ENCODE measurements around the gene MRPL3.

Gene MRPL3

DNA sequence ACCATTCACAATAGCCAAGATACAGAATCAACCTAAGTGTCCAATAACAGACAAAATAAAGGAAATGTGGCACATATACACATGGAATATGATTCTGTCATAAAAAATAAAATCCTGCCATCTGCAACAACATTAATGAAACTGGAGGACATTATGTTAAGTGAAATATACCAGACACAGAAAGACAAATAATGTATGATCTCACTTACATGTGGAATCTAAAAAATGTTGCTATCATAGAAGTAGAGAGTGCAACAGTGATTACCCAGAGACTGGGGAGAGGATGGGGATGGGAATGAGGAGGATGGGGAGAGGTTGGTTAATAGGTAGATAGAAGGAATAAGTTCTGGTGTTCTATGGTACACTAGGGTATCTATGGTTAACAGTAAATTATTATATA is 28.7 kb downstream of the MRPL3 start:
- H3K27me3 ChIP-seq (ENCODE audit: control insufficient read depth in 1 of 2, insufficient read depth in 2 of 2, low read length in 2 of 2): no peaks in the 10 kb centered on the region
- H3K9ac ChIP-seq (ENCODE audit: low read depth in 1 of 2, low read length in 2 of 2): no peak overlapping the region

DNA sequence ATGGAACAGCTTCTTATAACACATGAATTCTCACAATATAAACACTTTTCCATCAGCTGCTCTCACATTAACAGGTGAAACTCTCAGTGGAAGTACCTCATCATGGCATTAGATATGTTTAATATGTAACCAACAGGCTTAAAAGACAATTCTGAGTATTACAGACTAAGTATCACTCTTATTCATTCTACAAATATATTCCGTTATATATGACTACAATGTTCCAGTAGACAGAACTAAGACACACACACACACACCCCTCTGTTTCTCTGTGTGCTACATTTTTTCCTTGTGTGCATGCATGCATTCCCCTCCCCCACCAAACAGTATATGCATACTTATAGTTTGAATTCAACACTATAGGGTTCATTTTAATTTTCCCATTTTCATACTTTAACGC is 32.4 kb downstream of the MRPL3 start:
- H3K27me3 ChIP-seq (ENCODE audit: control insufficient read depth in 1 of 2, insufficient read depth in 2 of 2, low read length in 2 of 2): no peaks in the 10 kb centered on the region
- H3K4me1 ChIP-seq (ENCODE audit: control insufficient read depth in 1 of 2, insufficient read depth in 2 of 2, low read length in 2 of 2): no peaks in the 10 kb centered on the region
- H3K9ac ChIP-seq (ENCODE audit: low read depth in 1 of 2, low read length in 2 of 2): no peak overlapping the region
- H3K27ac ChIP-seq (ENCODE audit: low read depth, low read length): no peak overlapping the region
- no peak overlapping the region for H3K4me3 ChIP-seq (ENCODE audit: low read depth in 1 of 2, low read length in 2 of 2)
- peaks cover 20 to 58% of the 10 kb centered on the region in 2 donors for H3K36me3 ChIP-seq (ENCODE audit: control insufficient read depth in 1 of 2, insufficient read depth in 2 of 2, low read length in 2 of 2)
- no peaks in the 10 kb centered on the region for H3K9me3 ChIP-seq (ENCODE audit: control insufficient read depth in 1 of 2, low read length in 2 of 2)

More for the DNA sequence above, 28.7 kb downstream of the MRPL3 start:
- no peak overlapping the region for H3K27ac ChIP-seq (ENCODE audit: low read depth, low read length)
- H3K4me3 ChIP-seq (ENCODE audit: low read depth in 1 of 2, low read length in 2 of 2): no peak overlapping the region
- H3K9me3 ChIP-seq (ENCODE audit: control insufficient read depth in 1 of 2, low read length in 2 of 2): no peaks in the 10 kb centered on the region
- H3K4me1 ChIP-seq (ENCODE audit: control insufficient read depth in 1 of 2, insufficient read depth in 2 of 2, low read length in 2 of 2): no peaks in the 10 kb centered on the region
- peaks cover 13 to 32% of the 10 kb centered on the region in 2 donors for H3K36me3 ChIP-seq (ENCODE audit: control insufficient read depth in 1 of 2, insufficient read depth in 2 of 2, low read length in 2 of 2)

DNA sequence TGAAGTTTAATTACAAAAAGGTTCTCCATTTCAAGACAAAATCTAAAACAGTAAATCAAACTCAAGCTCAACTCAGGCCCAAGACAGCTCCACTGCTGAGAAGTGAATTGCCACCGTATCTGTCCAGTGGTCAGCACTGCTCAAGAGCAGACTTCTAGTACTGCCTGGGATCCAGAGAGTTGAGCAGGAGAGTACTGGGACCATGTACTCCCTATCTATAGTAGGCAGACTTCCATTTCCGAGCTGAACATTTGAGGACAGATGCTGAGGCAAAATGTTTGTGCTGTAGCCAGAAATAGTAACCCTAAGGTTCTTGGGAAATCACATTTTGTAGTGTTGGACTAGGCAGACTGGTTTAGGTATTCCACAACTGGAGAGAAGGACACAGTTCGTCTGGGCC is 44.1 kb downstream of the MRPL3 start:
- no peaks in the 10 kb centered on the region for H3K27me3 ChIP-seq (ENCODE audit: control insufficient read depth in 1 of 2, insufficient read depth in 2 of 2, low read length in 2 of 2)
- no peak overlapping the region for H3K4me3 ChIP-seq (ENCODE audit: low read depth in 1 of 2, low read length in 2 of 2)
- H3K36me3 ChIP-seq (ENCODE audit: control insufficient read depth in 1 of 2, insufficient read depth in 2 of 2, low read length in 2 of 2): peaks cover 0 to 26% of the 10 kb centered on the region in 2 donors
- H3K9ac ChIP-seq (ENCODE audit: low read depth in 1 of 2, low read length in 2 of 2): no peak overlapping the region
- no peak overlapping the region for H3K27ac ChIP-seq (ENCODE audit: low read depth, low read length)
- no peaks in the 10 kb centered on the region for H3K4me1 ChIP-seq (ENCODE audit: control insufficient read depth in 1 of 2, insufficient read depth in 2 of 2, low read length in 2 of 2)
- H3K9me3 ChIP-seq (ENCODE audit: control insufficient read depth in 1 of 2, low read length in 2 of 2): no peaks in the 10 kb centered on the region

DNA sequence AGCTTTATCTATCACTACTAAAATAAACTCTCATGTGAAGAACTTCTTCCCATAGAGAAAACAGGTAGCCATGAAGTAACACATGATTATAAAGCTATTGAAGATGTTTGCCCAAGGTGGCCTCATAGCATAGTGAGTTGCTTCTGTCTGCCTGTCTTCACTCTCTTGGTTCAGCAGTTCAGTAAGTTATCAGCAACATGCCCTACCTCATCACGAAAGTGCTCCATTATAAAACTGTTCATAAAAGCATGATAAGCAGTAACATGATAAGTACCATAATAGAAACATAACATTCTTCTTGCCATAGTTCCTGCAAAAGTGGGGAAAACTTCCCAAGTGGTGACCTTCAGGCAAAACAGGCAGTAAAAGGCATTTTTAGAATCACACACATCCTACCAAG is 45.6 kb downstream of the MRPL3 start:
- H3K27ac ChIP-seq (ENCODE audit: low read depth, low read length): no peak overlapping the region
- H3K9me3 ChIP-seq (ENCODE audit: control insufficient read depth in 1 of 2, low read length in 2 of 2): no peaks in the 10 kb centered on the region
- no peaks in the 10 kb centered on the region for H3K4me1 ChIP-seq (ENCODE audit: control insufficient read depth in 1 of 2, insufficient read depth in 2 of 2, low read length in 2 of 2)
- H3K27me3 ChIP-seq (ENCODE audit: control insufficient read depth in 1 of 2, insufficient read depth in 2 of 2, low read length in 2 of 2): no peaks in the 10 kb centered on the region
- H3K9ac ChIP-seq (ENCODE audit: low read depth in 1 of 2, low read length in 2 of 2): no peak overlapping the region
- H3K36me3 ChIP-seq (ENCODE audit: control insufficient read depth in 1 of 2, insufficient read depth in 2 of 2, low read length in 2 of 2): peaks cover 0 to 19% of the 10 kb centered on the region in 2 donors
- no peak overlapping the region for H3K4me3 ChIP-seq (ENCODE audit: low read depth in 1 of 2, low read length in 2 of 2)

DNA sequence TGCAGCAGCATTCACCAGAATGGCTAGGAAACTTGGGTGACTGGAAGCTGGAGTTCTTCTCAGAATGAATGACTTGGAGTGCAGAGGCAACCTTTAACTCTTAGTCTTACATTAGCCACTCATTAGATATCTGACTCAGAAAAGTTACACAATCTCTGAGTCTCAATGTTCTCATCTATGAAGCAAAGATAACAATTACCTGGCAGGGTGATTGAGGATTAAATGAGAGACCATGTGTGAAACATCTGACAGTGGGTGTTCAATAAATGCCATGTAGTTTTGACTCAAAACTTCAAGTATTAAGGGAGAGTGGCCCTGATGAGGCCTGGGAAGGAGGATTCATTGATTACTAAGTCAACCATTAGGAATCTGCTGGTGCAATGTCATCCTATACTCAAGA is 48.3 kb downstream of the MRPL3 start:
- no peaks in the 10 kb centered on the region for H3K4me1 ChIP-seq (ENCODE audit: control insufficient read depth in 1 of 2, insufficient read depth in 2 of 2, low read length in 2 of 2)
- H3K4me3 ChIP-seq (ENCODE audit: low read depth in 1 of 2, low read length in 2 of 2): no peak overlapping the region
- no peak overlapping the region for H3K27ac ChIP-seq (ENCODE audit: low read depth, low read length)
- H3K27me3 ChIP-seq (ENCODE audit: control insufficient read depth in 1 of 2, insufficient read depth in 2 of 2, low read length in 2 of 2): no peaks in the 10 kb centered on the region
- H3K9me3 ChIP-seq (ENCODE audit: control insufficient read depth in 1 of 2, low read length in 2 of 2): no peaks in the 10 kb centered on the region
- no peak overlapping the region for H3K9ac ChIP-seq (ENCODE audit: low read depth in 1 of 2, low read length in 2 of 2)
- peaks cover 0 to 3% of the 10 kb centered on the region in 2 donors for H3K36me3 ChIP-seq (ENCODE audit: control insufficient read depth in 1 of 2, insufficient read depth in 2 of 2, low read length in 2 of 2)

DNA sequence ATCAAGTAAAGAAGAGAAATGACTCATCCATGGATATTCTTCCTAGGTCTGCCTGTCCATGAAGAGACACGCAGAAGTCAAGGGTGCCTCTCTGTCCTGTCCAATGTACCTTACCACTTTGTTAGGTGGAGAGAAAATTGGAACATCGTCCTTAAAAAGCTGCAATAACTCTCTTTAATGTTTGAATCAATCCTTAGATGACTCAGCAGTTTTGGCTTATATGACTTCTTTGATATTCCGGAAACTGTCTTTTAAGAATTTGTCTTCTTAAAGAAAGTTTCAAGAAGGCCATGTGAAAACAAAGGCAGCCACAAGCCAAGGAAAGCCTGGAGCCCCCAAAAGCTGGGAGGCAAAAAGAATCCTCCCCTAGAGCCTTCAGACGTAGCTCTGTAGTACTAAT is 49.2 kb downstream of the MRPL3 start:
- Histone ChIP-seq H3K36me3 (ENCODE audit: control insufficient read depth in 1 of 2, insufficient read depth in 2 of 2, low read length in 2 of 2) (no peaks in the 10 kb centered on the region), H3K9me3 (ENCODE audit: control insufficient read depth in 1 of 2, low read length in 2 of 2) (no peaks in the 10 kb centered on the region), H3K4me3 (ENCODE audit: low read depth in 1 of 2, low read length in 2 of 2) (no peak overlapping the region), H3K27ac (ENCODE audit: low read depth, low read length) (no peak overlapping the region), H3K4me1 (ENCODE audit: control insufficient read depth in 1 of 2, insufficient read depth in 2 of 2, low read length in 2 of 2) (no peaks in the 10 kb centered on the region), H3K9ac (ENCODE audit: low read depth in 1 of 2, low read length in 2 of 2) (no peak overlapping the region), H3K27me3 (ENCODE audit: control insufficient read depth in 1 of 2, insufficient read depth in 2 of 2, low read length in 2 of 2) (no peaks in the 10 kb centered on the region)

DNA sequence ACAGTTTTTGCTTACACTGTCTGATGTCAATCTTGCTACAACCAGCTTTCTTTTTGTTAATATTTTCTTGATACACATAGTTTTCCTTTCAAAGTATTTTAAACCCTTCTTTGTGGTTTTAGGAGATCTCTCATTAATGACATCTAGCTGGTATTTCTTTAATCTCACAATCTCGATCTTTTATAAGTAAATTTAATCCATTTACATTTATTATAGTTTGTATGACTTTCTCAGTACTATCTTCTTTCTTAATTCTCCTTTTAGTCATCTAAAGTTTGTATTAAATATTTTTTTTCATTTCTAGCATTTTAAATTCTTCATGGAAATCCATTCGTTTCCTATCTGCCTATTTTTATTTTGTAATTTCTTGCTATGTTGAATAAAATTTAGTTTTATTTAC is 55.4 kb downstream of the MRPL3 start:
- no peaks in the 10 kb centered on the region for H3K9me3 ChIP-seq (ENCODE audit: control insufficient read depth in 1 of 2, low read length in 2 of 2)
- H3K4me3 ChIP-seq (ENCODE audit: low read depth in 1 of 2, low read length in 2 of 2): no peak overlapping the region
- no peaks in the 10 kb centered on the region for H3K36me3 ChIP-seq (ENCODE audit: control insufficient read depth in 1 of 2, insufficient read depth in 2 of 2, low read length in 2 of 2)
- no peaks in the 10 kb centered on the region for H3K4me1 ChIP-seq (ENCODE audit: control insufficient read depth in 1 of 2, insufficient read depth in 2 of 2, low read length in 2 of 2)
- H3K27me3 ChIP-seq (ENCODE audit: control insufficient read depth in 1 of 2, insufficient read depth in 2 of 2, low read length in 2 of 2): no peaks in the 10 kb centered on the region
- H3K27ac ChIP-seq (ENCODE audit: low read depth, low read length): no peak overlapping the region
- no peak overlapping the region for H3K9ac ChIP-seq (ENCODE audit: low read depth in 1 of 2, low read length in 2 of 2)

DNA sequence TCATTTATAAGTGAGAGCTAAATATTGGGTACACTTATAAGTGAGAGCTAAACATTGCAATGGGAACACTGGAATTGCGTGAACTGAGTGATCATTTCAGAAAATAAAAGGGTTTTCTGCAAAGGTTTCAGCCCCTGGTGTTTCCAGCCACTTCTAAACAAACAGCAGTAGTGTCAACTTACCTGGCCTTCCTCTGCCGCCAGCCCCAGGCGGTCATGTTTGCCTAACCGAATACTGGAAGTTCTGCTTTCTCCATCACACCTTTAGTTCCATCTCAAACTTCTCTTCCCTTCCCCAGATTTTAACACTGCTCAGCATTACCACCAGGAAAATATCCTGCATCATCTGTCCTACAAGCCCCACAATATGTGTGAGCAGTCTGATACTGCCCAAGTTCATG is 58.6 kb downstream of the MRPL3 start:
- H3K36me3 ChIP-seq (ENCODE audit: control insufficient read depth in 1 of 2, insufficient read depth in 2 of 2, low read length in 2 of 2): no peaks in the 10 kb centered on the region
- H3K4me1 ChIP-seq (ENCODE audit: control insufficient read depth in 1 of 2, insufficient read depth in 2 of 2, low read length in 2 of 2): no peaks in the 10 kb centered on the region
- no peaks in the 10 kb centered on the region for H3K27me3 ChIP-seq (ENCODE audit: control insufficient read depth in 1 of 2, insufficient read depth in 2 of 2, low read length in 2 of 2)
- no peak overlapping the region for H3K4me3 ChIP-seq (ENCODE audit: low read depth in 1 of 2, low read length in 2 of 2)
- H3K9ac ChIP-seq (ENCODE audit: low read depth in 1 of 2, low read length in 2 of 2): no peak overlapping the region
- H3K27ac ChIP-seq (ENCODE audit: low read depth, low read length): no peak overlapping the region
- no peaks in the 10 kb centered on the region for H3K9me3 ChIP-seq (ENCODE audit: control insufficient read depth in 1 of 2, low read length in 2 of 2)

DNA sequence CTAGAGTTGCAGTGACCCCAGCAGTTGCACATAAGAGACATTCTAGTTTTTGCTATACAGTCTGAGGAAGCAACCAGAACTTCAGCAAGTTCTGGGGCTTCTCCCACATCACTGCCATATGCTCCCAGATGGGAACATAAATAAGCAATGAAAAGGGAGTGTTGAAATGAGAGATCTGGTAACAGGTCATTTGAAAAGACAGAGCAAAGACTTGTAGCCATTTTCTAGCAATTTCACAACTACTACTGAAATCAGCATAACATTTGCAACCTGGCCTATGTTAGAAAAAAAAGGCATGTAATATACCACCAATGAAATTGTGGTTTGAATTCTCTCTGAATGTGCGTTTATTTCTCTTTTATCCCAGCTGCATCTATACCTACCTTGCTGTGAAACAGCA is 63.7 kb downstream of the MRPL3 start:
- Histone ChIP-seq H3K27me3 (ENCODE audit: control insufficient read depth in 1 of 2, insufficient read depth in 2 of 2, low read length in 2 of 2) (no peaks in the 10 kb centered on the region), H3K9ac (ENCODE audit: low read depth in 1 of 2, low read length in 2 of 2) (no peak overlapping the region), H3K4me1 (ENCODE audit: control insufficient read depth in 1 of 2, insufficient read depth in 2 of 2, low read length in 2 of 2) (no peaks in the 10 kb centered on the region), H3K4me3 (ENCODE audit: low read depth in 1 of 2, low read length in 2 of 2) (no peak overlapping the region), H3K36me3 (ENCODE audit: control insufficient read depth in 1 of 2, insufficient read depth in 2 of 2, low read length in 2 of 2) (no peaks in the 10 kb centered on the region), H3K27ac (ENCODE audit: low read depth, low read length) (no peak overlapping the region), H3K9me3 (ENCODE audit: control insufficient read depth in 1 of 2, low read length in 2 of 2) (no peaks in the 10 kb centered on the region)

DNA sequence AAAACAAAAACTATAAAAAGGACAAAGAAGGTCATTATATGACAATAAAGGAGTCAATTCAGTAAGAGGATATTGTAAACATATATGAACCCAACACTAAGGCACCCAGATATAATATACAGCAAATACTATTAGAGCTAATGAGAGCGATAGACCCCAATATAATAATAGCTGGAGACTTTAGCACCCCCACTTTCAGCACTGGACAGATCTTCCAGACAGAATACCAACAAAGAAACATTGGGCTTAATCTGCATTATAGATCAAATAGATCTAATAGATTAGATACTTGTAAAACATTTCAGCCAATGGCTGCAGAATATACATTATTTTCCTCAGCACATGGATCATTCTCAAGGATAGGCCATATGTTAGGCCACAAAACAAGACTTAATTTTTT is 67.8 kb downstream of the MRPL3 start:
- Histone ChIP-seq H3K27me3 (ENCODE audit: control insufficient read depth in 1 of 2, insufficient read depth in 2 of 2, low read length in 2 of 2) (no peaks in the 10 kb centered on the region), H3K9me3 (ENCODE audit: control insufficient read depth in 1 of 2, low read length in 2 of 2) (no peaks in the 10 kb centered on the region), H3K4me1 (ENCODE audit: control insufficient read depth in 1 of 2, insufficient read depth in 2 of 2, low read length in 2 of 2) (no peaks in the 10 kb centered on the region), H3K27ac (ENCODE audit: low read depth, low read length) (no peak overlapping the region), H3K36me3 (ENCODE audit: control insufficient read depth in 1 of 2, insufficient read depth in 2 of 2, low read length in 2 of 2) (no peaks in the 10 kb centered on the region), H3K9ac (ENCODE audit: low read depth in 1 of 2, low read length in 2 of 2) (no peak overlapping the region), H3K4me3 (ENCODE audit: low read depth in 1 of 2, low read length in 2 of 2) (no peak overlapping the region)

DNA sequence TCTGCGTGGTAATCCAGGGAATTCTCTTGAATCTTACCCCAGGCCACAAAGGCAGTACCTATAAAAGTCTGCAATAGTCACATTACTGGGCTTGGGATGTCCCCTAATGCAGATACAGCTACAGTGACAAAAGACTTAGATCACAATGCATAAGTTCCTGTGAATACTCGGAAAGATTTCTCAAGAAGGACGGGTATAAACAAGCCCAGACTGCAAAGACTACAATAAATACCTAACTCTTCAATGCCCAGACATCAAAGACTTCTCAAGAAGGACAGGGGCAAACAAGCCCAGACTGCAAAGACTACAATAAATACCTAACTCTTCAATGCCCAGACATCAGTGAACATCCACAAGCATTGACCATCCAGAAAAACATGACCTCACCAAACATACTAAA is 70.3 kb downstream of the MRPL3 start:
- H3K27me3 ChIP-seq (ENCODE audit: control insufficient read depth in 1 of 2, insufficient read depth in 2 of 2, low read length in 2 of 2): no peaks in the 10 kb centered on the region
- no peak overlapping the region for H3K4me3 ChIP-seq (ENCODE audit: low read depth in 1 of 2, low read length in 2 of 2)
- H3K9me3 ChIP-seq (ENCODE audit: control insufficient read depth in 1 of 2, low read length in 2 of 2): no peaks in the 10 kb centered on the region
- H3K27ac ChIP-seq (ENCODE audit: low read depth, low read length): no peak overlapping the region
- no peaks in the 10 kb centered on the region for H3K4me1 ChIP-seq (ENCODE audit: control insufficient read depth in 1 of 2, insufficient read depth in 2 of 2, low read length in 2 of 2)
- no peak overlapping the region for H3K9ac ChIP-seq (ENCODE audit: low read depth in 1 of 2, low read length in 2 of 2)
- H3K36me3 ChIP-seq (ENCODE audit: control insufficient read depth in 1 of 2, insufficient read depth in 2 of 2, low read length in 2 of 2): no peaks in the 10 kb centered on the region

Data from duodenal mucosa (tissue), 2 donors.